A673 (cell line): ENCODE measurements around the gene RIMS4.

Experiments used
- EZH2 ChIP-seq: fragments of 200-600 bp; sonication (generic); IDR thresholded peaks from 2 replicates; pipeline ENCODE4 v1.6.1; 2017; ENCODE audit warnings: borderline replicate concordance, low read depth, mild to moderate bottlenecking, mixed read lengths, antibody characterized with exemption, low read length; ENCODE audit not compliant: poor library complexity, severe bottlenecking
- TF ChIP-seq, protein P1 (sequence below): fragments of 300-800, 200-600 bp; sonication (generic); conservative IDR thresholded peaks from 2 replicates; pipeline ENCODE4 v1.5.1; 2017; ENCODE audit warnings: low read depth, mild to moderate bottlenecking, antibody characterized with exemption, low read length, moderate library complexity, mixed read lengths

DNA sequence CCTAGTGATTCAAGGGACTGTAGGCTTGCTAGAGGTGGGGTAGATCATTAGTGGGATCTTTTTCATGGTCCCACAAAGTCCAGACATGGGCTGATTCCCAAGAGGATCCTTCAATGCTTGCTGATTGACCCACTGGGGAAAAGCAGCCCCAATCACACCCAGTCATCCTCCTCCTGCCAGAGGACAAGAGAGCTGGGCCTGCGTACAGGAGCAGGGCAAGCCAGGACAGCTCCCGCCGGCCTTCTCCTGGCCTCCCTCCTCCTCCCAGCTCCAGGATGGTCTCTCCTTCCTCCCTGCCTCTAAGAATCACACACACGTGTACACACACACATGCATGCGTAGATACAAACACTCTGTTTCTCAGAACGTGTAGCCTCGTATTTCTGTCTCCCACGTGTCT, 37.7 kb downstream of the RIMS4 start:
- TF ChIP-seq, protein P1, sequence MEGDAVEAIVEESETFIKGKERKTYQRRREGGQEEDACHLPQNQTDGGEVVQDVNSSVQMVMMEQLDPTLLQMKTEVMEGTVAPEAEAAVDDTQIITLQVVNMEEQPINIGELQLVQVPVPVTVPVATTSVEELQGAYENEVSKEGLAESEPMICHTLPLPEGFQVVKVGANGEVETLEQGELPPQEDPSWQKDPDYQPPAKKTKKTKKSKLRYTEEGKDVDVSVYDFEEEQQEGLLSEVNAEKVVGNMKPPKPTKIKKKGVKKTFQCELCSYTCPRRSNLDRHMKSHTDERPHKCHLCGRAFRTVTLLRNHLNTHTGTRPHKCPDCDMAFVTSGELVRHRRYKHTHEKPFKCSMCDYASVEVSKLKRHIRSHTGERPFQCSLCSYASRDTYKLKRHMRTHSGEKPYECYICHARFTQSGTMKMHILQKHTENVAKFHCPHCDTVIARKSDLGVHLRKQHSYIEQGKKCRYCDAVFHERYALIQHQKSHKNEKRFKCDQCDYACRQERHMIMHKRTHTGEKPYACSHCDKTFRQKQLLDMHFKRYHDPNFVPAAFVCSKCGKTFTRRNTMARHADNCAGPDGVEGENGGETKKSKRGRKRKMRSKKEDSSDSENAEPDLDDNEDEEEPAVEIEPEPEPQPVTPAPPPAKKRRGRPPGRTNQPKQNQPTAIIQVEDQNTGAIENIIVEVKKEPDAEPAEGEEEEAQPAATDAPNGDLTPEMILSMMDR: no peak
- TF ChIP-seq EZH2: no peak
